ENCODE measurements around the gene ATP5F1C.

GRCh38 chr10:7787857-7788638 lies at the start of gene ATP5F1C, which contains the start of gene KIN:
- TF ChIP-seq TAF1 (IDR thresholded peaks at IDR 0.05; ENCODE audit: borderline replicate concordance, insufficient read depth, low read length) (peak; percentile 77; the same call in 1 of the 2 replicates), SIN3A (IDR thresholded peaks at IDR 0.05; ENCODE audit: borderline replicate concordance, insufficient read depth, low read length) (peak; percentile 66; the same call in 1 of the 2 replicates), POLR2AphosphoS5 (IDR thresholded peaks at IDR 0.05; ENCODE audit: low read depth, low read length) (peak; percentile 85), REST (IDR thresholded peaks at IDR 0.05; ENCODE audit: insufficient read depth in 1 of 2, low read depth in 2 of 2, low read length in 2 of 2) (no peak)

All from PFSK-1 (cell line).